ENCODE results near the gene SCYGR8.

Gene SCYGR8

DNA sequence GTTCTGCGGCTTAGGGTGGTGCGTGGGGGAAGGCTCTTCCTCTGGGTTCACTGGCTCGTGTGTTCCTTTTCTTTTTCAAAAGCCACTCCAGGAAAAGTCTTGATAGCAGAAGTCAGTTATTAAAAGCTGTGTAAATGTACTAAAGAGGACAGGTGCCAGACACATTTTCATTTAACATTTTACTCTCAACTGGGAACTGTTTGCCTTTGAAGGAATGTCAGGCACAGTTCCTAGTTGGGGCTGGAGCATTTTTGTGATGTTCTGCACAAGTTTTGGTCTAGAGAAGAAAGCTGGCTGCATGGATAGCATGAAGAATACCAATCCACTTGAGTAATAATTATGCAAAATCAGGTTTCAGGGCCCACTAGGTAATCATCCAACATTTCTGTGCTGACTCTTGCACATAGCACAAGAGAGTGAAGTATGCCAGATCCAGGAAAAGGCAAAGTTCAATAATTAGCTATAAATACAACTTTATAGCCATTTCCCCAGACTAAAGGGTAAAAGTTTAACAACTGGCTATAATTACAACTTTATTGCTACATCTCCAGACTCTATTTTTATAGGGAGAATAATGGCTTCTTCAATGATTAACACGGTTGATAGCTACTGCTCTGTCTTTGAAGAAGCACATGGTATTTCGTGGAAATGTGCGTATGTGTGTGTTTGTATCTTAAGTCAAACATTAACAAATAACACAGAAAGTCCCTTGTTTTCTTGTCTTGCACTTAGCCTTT is 16.2 kb downstream of the SCYGR8 start:
- no peak for DNase-seq (ENCODE audit: low spot score)

DNA sequence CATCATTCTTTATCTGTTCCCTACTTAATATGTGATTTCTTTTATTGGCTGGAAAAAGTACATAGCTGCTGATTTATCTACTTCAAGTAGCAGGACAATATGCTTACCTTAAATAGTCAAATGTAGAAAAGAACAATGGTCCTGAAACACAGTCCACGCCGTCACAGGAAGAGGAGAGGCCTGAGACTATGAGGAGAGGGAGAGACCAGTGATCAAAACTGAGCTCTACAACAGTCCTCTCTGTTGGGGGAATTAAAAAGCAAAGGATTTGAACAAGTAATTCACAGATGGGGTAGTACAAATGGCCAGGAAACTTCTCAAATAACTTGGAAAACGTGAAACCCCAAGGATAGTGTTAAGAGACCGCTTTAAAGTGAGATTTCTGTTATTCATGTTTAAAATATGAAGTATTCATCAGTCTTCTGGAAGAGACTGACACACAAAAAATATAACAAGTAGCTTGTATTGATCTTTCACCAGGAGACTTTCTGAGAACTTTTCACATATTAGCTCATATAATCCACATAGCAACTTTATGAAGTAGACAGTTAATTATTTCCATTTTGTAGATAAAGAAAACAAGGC is 20.2 kb downstream of the SCYGR8 start:
- DNase-seq (ENCODE audit: low spot score) = no peak

DNA sequence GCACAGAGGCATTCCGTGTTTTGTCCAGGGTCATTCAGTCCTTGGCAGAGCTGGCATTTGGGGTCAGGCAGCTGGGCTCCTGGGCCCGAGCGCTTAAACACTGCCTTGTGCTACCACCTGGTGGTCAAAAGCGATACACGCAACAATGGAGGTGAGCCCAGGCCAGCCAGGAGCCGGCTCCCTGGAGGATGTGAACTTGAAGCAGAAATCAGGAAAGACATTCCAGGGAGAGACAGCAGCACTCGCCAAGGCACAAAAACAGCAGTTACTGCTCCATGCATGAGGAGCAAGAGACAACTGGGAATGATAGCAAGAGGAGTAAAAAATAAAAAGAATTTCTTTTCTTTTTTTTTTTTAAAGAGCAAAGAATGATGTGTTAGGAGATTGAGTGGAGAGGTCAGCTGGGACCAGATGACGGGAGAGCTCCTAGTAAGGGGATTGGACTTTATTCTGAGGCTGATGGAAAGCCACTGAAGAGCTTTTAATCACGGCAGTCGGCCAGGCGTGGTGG is 20.7 kb downstream of the SCYGR8 start:
- peak; percentile 74 for DNase-seq (ENCODE audit: low spot score)

DNA sequence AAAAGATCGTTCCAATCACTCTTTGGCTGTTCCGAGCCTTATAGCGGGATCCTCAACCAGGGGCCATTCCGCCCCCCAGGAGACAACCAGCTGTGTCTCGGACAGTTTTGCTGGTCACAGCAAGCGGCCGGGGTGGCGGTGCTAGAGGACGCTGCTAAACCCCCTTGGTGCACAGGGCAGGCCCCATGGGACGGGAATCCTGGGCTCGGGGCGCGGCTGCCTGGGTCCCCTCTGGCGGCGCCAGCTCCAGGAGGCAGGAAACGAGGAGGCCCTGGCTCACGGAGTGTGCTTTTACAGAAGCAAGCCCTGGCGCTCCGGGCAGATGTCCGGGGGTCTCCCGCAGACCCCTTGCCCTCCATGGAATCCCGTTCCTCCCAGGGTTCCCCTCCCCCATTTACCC is 22.1 kb downstream of the SCYGR8 start:
- DNase-seq (ENCODE audit: low spot score) = no peak

DNA sequence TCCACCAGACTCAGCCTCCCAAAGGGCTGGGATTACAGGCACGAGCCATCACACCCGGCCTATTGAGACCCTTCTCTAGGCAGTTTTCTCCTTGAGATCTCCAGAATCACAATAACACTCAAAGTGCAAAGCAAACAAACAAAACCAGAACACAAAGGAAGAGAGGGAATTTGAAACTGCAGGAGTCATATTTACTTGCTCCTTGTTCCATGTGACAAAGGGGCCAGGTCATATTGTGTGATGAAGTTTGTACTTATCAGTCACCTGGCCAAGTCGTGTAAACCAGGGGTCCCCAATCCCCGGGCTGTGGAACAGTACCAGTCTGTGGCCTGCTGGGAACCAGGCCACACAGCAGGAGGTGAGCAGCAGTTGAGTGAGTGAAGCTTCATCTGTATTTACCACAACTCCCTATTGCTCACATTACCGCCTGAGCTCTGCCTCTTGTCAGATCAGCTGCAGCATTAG is 26.5 kb downstream of the SCYGR8 start:
- no peak for DNase-seq (ENCODE audit: low spot score)

DNA sequence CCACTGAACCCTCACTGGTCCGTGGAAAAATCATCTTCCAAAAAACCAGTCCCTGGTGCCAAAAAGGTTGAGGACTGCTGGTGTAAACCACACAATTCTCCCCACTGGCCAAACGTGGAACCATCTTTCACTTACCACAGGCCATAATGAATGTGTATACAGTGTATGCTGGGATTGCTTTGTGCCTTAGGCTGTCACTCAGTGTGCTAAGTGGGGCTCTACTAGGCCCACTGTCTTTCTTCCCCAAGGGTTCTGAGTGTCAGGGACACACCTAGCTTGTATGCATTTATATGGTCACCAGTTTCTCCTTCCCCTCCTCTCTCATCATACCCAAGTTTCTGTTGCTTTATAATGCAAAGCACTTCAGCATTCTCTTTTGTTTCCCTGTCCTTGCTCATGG is 27.2 kb downstream of the SCYGR8 start:
- no peak for DNase-seq (ENCODE audit: low spot score)

DNA sequence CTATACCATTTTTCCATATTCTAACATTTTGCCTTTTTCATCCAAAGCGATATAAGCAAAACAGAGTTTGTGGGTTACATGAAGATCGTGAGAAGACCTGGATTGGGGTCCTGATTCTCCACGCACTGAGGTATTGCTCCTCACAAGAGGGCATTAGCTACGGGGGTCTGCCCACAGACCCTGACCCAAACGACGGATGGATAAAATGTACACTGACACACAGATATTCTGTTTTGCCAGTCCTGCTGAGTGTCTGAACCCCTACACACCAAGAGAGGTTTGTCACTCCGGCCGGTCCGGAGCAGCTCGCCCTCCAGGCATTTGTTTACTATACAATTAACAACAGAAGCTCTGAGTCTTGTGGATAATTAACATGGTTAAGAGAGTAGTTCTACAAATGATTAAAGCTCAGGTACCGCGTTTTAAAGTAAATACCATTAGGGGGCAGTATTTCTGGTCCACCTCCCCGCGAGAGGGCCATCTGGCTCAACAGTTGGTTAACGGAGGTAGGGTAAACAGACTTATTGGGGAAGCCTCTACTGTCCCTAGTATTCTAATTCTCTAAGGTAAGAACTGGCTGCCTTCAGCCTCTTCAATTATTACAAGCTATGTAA is 28.4 kb downstream of the SCYGR8 start:
- no peak for DNase-seq (ENCODE audit: low spot score)

DNA sequence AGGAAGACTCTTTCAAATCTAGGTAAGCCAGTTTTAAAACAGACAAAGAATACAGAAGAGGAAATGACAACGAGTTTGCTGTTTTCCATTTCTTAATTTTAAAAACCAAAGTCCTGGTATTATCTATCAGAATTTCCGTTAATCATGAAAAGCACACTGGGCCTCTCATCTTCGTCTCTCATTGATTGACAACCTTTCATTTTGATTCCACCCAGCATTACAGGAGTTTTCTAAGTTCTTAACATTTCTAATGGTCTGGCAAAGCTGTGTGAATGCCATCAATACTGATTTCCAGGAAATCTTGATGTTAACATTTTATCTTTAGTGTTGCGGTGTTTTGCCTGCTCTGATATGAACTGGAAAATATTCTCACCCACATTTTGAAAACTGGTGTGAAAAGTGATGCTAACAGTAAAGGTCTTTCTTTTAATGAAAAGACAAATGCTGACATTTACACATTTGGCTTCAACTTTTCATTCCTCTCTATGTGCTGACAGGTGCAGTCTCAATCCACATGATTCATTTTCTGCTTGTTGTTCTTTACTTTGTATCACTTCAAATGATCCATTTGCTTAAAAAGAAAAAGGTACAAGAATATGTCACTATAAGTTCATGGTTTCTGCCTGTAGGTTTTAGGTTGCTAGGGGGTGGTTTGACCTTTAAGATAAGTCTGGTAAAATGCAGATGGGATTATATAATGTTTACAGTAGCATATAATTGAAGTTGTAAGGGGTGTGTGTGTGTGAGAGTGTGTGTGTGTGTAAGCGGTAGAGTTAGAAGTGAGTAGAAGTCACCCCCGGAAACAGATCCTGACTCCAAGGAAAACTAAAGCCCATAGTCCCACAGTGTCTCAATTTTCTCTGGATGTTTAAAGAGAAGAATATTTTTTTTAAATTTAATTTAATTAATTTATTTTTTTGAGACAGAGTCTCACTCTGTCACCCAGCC is 29.5 kb downstream of the SCYGR8 start:
- DNase-seq (ENCODE audit: low spot score) = no peak

DNA sequence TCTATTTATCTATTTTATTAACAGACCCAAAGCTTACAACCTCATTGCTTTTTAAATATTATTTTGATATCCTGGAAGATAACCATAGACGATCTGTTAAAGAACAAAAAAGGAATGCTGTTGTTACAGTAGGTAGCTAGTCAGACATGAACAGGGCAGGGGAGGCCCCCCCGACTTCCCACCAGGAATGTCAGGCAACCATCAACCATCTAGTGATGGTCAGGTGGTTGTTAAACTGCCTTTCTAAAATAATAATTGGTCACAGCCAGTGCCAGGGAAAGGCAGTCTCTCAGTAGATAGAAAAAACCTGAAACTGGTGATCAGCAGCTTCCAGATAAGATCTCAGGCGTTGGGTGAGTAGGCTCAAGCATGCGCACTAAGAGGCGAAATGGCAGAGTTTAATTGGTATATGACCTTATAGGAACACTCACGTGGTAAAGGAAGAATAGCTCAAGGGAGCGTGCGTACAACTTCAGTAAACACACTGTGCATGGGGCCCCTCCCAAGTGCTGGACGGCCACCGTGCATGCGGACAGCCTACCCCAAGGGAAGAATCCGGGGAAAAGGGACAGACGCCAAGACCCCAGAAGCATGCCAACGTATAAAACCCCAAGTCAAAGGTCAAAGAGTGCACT is 35.4 kb downstream of the SCYGR8 start:
- DNase-seq (ENCODE audit: low spot score) = no peak

DNA sequence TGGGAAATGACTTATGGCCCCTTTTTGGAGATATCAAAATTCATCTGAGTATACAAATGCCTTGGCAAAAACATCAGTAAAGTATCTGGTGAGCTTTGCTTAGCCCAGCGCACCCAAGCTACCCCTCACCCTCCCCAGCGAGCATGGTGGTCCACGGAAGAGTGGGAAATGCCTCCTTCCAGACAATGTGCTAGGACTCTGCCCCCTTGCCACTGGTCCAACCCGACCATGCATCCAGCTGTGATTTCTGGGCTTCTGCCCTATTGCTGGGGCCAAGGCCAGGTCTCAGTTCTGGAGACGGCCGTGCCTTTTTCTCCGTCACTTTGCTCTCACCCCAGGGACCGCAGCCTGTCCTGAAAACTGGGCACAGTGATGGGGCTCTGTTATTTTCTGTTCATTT is 36.1 kb downstream of the SCYGR8 start:
- no peak for DNase-seq (ENCODE audit: low spot score)

DNA sequence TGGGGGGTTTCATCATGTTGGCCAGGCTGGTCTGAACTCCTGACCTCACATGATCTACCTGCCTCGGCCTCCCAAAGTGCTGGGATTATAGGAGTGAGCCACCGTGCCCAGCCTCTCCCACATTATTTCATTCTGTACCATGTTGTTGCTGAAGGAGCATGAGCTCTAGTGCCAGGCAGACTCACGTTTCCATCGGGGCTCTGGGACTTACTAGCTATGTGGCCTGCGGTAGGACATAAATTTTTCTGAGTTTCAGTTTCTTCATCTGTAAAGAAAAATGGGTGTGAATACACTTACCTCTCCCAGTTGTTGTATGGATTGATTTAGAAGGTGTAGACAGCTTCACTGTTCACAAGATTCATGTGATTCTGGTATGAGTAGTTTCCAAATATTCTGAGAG is 37.1 kb downstream of the SCYGR8 start:
- DNase-seq (ENCODE audit: low spot score) = no peak

DNA sequence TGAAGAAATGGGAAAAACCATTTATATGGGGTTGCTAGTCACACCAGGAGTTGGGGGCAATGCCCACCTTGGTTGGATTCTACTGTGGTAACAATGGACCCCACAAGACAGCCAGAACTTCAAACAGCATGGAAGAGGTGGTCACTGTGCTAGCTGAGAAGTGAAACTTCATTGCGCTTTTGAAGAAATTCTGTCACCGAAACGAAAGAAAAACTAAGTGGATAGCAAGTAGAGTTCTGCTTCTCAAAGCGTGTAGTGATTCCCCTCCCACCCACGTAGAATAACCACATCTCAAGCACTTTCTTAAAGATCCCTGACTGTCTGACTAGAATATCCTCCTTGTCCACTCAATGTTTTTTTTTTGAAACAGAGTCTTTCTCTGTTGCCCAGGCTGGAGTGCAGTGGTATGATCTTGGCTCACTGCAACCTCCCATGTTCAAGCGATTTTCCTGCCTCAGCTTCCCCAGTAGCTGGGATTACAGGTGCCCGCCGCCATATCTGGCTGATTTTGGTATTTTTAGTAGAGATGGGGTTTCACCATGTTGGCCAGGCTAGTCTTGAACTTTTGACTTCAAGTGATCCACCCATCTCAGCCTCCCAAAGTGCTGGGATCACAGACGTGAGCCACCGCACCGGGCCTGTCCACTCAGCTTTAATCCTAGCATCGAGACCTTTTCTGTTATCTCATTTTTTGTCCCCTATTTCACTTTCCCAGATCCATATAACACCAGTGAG is 37.9 kb downstream of the SCYGR8 start:
- DNase-seq (ENCODE audit: low spot score) = no peak

DNA sequence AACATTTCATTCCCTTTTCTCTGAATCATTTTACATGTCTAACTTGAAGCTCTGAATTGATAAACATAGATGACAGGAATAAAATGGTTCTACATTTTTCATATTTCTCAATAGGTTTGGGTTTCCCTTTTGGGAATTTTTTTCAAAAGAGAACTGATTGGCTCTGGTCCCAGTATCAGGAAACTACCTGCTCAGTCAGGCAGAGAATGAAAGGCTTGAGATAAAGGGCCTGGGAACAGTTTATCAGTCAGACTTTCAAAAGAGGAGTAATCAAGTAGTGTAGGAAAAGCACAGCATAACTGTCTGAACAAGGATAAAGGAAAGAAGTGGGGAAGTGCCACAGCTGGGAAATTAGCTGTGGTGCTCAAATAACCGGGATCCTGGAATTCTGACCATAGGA is 39.6 kb downstream of the SCYGR8 start:
- no peak for DNase-seq (ENCODE audit: low spot score)

DNA sequence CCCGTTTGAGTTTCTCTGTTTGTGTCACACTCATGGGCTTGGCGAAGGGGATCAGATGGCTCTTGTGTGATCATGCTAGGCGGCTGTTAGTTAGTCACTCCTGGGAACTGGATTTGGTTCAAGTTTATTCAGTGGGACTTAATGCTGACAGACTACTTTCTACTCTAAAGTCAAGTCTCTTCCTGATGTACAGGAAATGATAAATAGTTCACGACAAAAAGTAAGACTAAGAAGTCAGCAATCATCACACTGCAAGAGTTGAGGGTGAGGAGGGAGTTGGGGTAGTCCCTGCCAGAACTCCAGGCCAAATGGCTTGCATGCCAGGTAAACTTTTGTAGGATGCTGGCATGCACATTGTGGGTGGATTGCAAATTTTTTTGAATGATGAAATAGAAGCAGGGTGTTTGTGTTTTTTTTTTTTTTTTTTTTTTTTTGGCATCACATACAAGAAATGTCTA is 42.9 kb downstream of the SCYGR8 start:
- no peak for DNase-seq (ENCODE audit: low spot score)

DNA sequence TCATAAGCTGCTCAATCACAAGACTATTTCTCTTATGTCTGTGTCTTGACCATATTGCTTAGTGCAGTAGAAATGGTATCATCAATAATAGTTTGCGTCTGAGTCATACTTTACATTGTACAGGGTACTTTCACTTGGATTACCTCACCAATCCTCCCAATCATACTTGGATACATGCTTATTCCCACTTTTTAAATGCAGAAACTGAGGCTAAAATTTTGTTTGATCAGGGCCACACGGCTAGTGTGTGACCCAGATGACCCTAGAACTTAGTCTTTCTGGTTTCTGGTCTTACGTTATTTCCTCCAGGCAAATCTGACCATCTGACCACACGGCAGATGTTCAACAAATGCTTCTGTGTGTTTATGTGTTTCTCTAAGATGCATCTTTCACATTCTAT is 44.1 kb downstream of the SCYGR8 start:
- no peak for DNase-seq (ENCODE audit: low spot score)

DNA sequence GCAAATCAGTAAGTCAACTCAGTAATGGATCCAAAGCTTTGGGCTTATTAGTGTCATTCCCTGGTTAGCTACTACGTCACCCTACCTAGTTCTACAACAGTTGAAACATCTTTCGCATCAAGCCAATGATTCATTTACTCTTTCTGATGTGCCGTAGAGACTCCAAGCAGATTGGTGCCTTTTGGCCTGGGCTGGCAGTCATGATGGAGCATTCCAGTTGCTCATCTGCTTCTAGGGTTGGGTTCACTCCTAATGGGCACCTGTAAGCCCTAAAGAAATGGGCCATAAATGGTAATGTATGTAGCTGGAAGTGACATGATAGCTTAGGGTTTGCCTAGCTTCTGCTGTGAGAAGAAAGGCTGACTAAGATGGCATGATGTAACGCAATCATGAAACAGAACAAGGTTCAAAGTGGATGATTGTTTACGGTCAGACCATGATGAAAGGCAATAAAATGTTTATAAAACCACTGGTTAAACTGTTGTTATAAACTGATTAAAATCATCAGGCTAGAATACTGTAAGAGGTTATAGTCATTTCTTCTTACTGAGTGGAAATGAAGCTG is 47.5 kb downstream of the SCYGR8 start:
- DNase-seq (ENCODE audit: low spot score) = no peak

All from hepatic stellate cell (primary cell).